HG02759 (cell line): ENCODE data around the gene DPYD.

Experiments
- ATAC-seq: cut with Tn5 transposase; IDR thresholded peaks from one replicate; pipeline ENCODE4 v1.9.1; 2021; ENCODE audit warnings: mild to moderate bottlenecking, moderate library complexity; ENCODE audit not compliant: unreplicated experiment

Gene DPYD

GRCh38 chr1:97630948-97631347, 289.9 kb downstream of the DPYD start:
- no peak for ATAC-seq

GRCh38 chr1:97630281-97630680, 290.6 kb downstream of the DPYD start:
- ATAC-seq, result no peak

GRCh38 chr1:97623220-97623619, 297.6 kb downstream of the DPYD start:
- no peak for ATAC-seq

GRCh38 chr1:97621955-97622354, 298.9 kb downstream of the DPYD start:
- ATAC-seq, result no peak

- ATAC-seq, result no peak
These were observed 301.1 kb downstream of the DPYD start for GRCh38 chr1:97619706-97620105.

GRCh38 chr1:97610748-97611147, 310.1 kb downstream of the DPYD start:
- ATAC-seq, result no peak

GRCh38 chr1:97610102-97610501, 310.7 kb downstream of the DPYD start:
- no peak for ATAC-seq

- ATAC-seq, result no peak
These were observed 312.6 kb downstream of the DPYD start for GRCh38 chr1:97608272-97608671.

GRCh38 chr1:97603776-97604175, 317.1 kb downstream of the DPYD start:
- no peak for ATAC-seq

GRCh38 chr1:97603218-97603617, 317.6 kb downstream of the DPYD start:
- no peak for ATAC-seq

- no peak for ATAC-seq
These were observed 321.4 kb downstream of the DPYD start for GRCh38 chr1:97599447-97599846.

- ATAC-seq, result no peak
These were observed 327.6 kb downstream of the DPYD start for GRCh38 chr1:97593192-97593591.

GRCh38 chr1:97588772-97589171, 332.1 kb downstream of the DPYD start:
- ATAC-seq, result no peak

- no peak for ATAC-seq
These were observed 339.2 kb downstream of the DPYD start for GRCh38 chr1:97581614-97582051.

- ATAC-seq, result no peak
These were observed 343.2 kb downstream of the DPYD start for GRCh38 chr1:97577613-97578012.

- no peak for ATAC-seq
These were observed 347.3 kb downstream of the DPYD start for GRCh38 chr1:97573553-97573952.

- no peak for ATAC-seq
These were observed 348.3 kb downstream of the DPYD start for GRCh38 chr1:97572561-97572960.

GRCh38 chr1:97571760-97572159, 349.1 kb downstream of the DPYD start:
- ATAC-seq, result no peak

- no peak for ATAC-seq
These were observed 350.1 kb downstream of the DPYD start for GRCh38 chr1:97570691-97571090.

- no peak for ATAC-seq
These were observed 353.7 kb downstream of the DPYD start for GRCh38 chr1:97567000-97567749.

GRCh38 chr1:97565886-97566285, 354.9 kb downstream of the DPYD start:
- ATAC-seq, result no peak

GRCh38 chr1:97563926-97564325, 356.9 kb downstream of the DPYD start:
- no peak for ATAC-seq

- no peak for ATAC-seq
These were observed 358.8 kb downstream of the DPYD start for GRCh38 chr1:97562081-97562480.
